Transverse colon (tissue), 4 donors: ENCODE results near the gene STEAP2.
"Not testable (repeated sequence)": the region's sequence is repeated elsewhere in the genome, so short reads cannot be mapped to it uniquely, and the experiment has no call there.

ENCODE experiments used
- POLR2AphosphoS5 ChIP-seq, 3 donors: sonication (generic); formaldehyde crosslinking; IDR thresholded peaks; one replicate each; pipeline ENCODE4 v1.6.1; 2016; ENCODE audit warnings: antibody characterized with exemption in 3 of 3
- TF ChIP-seq, protein P1 (sequence below), 5 experiments: fragments of 200-600 bp in 3 of 5; fragments of 450-650 bp in 2 of 5; sonication (generic) in 3 of 5; IDR thresholded peaks; 1 replicate in 2 of 5; 2 replicates in 3 of 5; pipeline ENCODE4 v1.5.1; 2016 to 2017; ENCODE audit warnings: antibody characterized with exemption in 5 of 5, inconsistent platforms in 3 of 5, mild to moderate bottlenecking in 2 of 5, moderate library complexity in 1 of 5

DNA sequence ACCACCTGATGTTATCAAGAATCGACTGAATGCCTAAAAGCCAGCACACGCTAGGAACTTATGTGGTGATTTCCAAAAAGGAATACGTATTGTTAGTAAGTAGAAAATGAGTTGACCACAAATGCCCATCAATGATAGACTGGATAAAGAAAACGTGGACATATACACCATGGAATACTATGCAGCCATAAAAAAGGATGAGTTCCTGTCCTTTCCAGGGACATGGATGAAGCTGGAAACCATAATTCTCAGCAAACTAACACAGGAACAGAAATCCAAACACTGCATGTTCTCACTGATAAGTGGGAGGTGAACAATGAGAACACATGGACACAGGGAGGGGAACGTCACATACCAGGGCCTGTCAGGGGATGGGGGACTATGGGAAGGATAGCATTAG, 44.5 kb downstream of the STEAP2 start:
- TF ChIP-seq, protein P1, sequence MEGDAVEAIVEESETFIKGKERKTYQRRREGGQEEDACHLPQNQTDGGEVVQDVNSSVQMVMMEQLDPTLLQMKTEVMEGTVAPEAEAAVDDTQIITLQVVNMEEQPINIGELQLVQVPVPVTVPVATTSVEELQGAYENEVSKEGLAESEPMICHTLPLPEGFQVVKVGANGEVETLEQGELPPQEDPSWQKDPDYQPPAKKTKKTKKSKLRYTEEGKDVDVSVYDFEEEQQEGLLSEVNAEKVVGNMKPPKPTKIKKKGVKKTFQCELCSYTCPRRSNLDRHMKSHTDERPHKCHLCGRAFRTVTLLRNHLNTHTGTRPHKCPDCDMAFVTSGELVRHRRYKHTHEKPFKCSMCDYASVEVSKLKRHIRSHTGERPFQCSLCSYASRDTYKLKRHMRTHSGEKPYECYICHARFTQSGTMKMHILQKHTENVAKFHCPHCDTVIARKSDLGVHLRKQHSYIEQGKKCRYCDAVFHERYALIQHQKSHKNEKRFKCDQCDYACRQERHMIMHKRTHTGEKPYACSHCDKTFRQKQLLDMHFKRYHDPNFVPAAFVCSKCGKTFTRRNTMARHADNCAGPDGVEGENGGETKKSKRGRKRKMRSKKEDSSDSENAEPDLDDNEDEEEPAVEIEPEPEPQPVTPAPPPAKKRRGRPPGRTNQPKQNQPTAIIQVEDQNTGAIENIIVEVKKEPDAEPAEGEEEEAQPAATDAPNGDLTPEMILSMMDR (IDR thresholded peaks at IDR 0.05) = not testable (repeated sequence)
- not testable (repeated sequence) for TF ChIP-seq POLR2AphosphoS5 (IDR thresholded peaks at IDR 0.05)
